HG03025 (cell line): Measurements from ENCODE around the gene INPP5F.
A peak's percentile ranks its signal among the peaks of the same experiment; 100 is the strongest.

Experiments
- ATAC-seq: cut with Tn5 transposase; IDR thresholded peaks from one replicate; pipeline ENCODE4 v1.9.1; 2021; ENCODE audit warnings: mild to moderate bottlenecking, moderate library complexity; ENCODE audit not compliant: unreplicated experiment, low FRiP score

The INPP5F gene

DNA sequence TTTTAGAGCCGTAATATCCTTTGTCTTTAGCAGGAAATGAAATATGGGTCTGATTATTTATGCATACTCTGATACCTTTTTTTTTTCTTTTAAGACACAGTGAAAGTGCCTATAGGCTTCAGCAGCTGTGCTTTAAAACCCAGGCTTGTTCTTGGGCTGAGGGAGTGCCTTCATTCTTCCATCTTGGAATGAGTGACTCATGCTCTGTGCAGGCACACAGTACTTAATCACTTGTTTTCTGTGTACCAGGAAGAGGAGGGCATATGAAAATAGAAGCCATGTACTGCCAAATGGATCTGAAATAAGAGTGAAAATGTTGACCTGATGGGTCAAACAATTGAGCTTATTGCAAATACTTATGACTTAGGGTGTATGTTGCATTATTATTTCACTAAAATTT is 12.0 kb downstream of the INPP5F start:
- no peak for ATAC-seq

GRCh38 chr10:119738962-119739361 is 13.1 kb downstream of the INPP5F start:
- no peak for ATAC-seq

DNA sequence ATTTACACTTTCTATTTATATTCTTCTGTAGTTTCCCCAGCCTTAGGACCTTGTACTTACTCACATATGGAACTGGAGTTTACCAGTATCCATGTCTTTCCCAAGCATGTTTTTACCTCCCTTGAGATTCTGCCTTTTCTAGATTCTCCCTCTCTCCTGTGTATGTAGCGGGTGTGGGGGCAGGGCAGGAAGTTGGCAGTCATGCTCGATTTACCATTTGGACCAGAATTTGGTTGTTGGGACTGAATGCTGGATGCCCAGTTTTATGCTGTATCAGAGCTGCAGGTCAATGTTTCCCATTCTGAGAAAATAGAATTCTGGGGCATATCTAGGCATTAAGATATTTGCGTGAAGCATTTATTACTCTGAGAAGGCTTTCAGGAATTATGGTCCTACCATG is 14.2 kb downstream of the INPP5F start:
- no peak for ATAC-seq

DNA sequence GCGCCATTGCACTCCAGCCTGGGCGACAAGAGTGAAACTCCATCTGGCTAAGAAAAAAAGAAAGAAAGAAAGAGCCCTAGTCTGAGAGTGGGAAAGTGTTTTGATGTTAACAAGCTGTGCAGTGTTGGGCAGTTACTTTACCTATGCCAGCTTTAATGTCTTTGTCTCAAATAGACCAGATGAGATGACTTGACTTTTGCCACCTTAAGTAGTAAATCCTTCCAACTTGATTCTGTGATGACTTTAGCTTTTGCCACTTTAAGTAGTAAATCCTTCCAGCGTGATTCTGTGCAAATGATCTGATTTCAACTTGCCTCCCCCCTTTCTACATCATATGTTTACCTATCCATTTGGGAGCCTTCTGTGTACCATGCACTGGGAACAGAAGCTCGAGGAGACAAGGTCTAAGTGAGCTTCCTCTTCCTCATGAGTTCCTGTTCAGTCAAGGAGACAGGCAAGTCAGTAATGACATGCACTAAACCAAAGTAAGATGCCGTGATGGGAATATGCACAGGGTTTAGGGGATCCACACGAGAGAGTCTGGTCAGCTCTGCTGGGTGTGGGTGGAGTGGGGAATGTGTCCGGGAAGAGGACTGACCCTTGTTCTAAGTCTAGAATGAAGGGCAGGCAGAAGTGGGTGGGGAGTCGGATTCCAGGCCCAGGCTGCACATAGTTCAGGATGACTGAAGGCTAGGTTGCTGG is 17.2 kb downstream of the INPP5F start:
- ATAC-seq, result no peak

DNA sequence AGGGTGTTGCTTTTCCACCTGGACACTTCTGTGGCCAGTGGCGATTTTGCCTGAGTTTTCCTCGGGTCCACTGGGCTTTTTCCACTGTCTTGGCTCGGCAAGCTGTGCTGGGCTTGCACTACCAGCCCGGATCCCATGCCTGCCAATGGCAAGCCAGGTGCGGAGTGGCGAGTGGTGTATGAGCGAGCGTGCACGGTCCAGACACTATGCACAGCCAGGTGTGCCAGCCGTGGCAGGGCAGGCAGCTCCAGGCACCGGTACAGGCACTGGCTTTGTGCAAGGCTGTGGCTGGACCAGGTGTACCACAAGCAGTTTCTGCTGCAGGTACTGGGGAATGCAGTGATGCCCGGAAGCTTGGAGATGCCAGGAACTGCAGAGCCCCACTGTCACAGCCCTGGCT is 22.1 kb downstream of the INPP5F start:
- ATAC-seq, result no peak

DNA sequence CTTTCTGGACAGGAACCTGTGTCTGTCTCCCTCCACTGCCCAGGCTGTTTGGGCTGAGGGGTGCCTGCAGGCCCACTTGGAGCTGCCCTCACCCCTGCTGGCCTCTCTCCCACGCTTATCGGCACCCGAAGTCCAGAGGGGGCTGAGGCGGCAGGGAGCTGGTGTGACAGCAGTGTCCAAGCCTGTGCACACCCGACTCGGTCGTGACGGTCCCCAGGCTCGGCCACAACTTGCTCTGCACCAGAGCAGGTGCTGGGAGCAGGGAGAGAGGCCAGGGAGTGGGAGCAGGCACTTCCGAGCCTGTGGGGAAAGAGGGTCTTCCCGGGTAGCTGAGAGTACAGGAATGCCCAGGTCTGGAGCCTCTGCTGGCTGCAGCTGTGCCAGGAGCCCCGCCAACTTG is 23.0 kb downstream of the INPP5F start:
- no peak for ATAC-seq

DNA sequence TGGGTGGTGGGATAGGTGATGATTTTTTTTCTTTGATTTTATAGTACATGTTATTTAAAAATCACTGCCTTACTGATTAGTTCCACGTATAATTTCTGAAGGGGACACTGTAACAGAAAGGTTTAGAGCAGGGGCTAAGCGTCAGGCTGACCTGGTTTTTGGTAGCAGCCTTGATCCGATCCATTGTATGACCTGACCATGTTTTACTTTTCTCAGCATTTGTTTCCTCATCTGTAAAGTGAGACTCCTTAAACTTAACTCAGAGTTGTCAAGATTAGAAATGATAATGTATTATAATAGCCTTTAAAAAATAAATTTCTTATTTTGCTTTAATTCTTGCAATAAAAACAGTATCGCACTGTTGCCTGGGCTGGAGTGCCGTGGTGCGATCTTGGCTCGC is 23.6 kb downstream of the INPP5F start:
- no peak for ATAC-seq

- ATAC-seq, result peak; percentile 55
These were observed 24.8 kb downstream of the INPP5F start for GRCh38 chr10:119750391-119751230.

- no peak for ATAC-seq
These were observed 27.5 kb downstream of the INPP5F start for GRCh38 chr10:119753309-119753708.

DNA sequence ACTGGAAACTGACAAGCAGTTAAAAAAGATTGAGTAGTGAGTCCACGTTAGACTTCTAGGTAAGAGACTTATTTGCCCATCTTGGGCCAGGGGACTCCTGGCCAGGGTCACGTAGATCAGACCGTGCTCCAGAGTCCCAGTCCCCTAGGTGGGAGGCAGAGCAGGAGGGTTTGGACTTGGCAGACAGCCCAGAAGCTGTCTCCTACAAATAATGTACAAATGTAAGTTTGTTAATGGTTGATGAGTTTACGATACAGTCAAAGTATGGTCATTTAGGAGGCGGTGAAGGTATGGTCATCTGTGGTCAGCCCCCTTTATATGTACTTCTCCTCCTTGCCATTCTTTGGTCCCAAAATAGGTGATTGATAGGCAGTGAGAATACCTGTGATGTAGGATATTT is 28.2 kb downstream of the INPP5F start:
- ATAC-seq, result no peak

- ATAC-seq, result no peak
These were observed 29.1 kb downstream of the INPP5F start for GRCh38 chr10:119754936-119755335.

DNA sequence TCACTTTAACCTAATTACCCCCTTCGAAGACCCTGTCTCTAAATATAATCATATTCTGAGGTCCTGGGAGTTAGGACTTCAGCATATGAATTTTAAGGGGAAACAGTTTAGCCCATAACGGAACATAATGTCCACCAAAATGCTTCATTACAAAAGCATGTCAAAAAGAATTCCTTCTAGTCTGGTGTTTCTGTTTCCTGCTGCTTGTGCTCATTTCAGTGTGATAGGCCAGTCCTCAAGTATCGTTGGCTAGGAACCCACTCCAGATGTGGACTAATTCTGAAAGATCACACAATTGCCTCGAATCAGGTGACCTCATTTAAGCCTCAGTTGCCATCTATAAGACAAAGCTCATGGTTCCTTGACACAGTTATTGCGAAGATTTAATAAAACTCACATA is 29.6 kb downstream of the INPP5F start:
- no peak for ATAC-seq

DNA sequence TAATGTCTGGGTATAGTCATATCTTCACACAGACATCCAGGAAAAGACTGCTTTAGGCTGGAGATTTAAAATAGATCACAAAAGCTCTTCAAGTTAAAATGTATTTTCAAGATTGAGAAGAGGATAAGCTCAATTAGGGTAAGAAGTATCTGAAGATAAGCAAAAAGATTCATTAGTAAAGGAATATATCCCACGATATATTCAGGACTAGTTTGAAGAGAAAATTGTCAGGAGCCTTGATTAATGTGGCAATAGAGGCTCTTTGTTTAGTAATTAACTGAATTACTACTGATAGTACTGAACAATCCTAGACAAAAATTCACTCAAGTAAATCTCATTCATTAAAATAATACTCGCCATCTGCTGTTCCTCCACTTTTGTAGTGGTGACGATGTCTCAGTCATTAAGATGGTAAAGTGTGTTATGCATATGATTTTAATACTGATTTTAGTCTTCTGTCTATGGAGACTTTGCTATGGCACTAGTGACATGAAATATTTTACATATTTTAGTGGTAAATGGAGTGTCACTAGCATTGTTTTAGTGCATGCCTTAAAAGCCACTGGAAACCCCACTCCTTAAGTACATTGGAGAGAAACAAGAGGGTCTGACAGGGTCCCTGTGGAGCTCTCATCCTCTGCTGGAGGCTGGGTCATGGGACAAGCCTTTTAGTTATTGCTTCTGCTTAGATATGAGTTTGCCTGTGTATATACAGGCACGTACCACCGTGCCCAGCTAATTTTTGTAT is 32.8 kb downstream of the INPP5F start:
- no peak for ATAC-seq

DNA sequence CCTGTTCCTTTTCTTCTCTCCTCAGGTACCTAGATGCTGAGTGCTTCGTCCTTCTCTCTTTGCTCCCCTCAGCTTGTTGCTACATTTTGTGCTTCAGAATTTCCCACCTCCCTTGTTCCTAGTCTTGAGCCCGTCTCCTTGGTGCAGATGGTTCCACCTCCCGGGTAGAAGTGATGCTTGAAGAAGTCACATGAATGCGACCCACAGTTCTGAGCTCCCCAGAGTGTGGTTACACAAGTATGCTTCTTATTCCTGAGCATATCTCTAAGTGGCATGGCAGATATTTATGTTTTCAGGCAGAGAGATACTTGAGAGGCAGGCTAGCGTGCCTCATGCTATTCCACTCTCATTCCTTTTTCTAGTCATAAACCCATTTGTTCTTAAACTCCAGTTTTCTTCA is 34.0 kb downstream of the INPP5F start:
- no peak for ATAC-seq

- ATAC-seq, result no peak
These were observed 35.3 kb downstream of the INPP5F start for GRCh38 chr10:119761106-119761505.

- no peak for ATAC-seq
These were observed 36.2 kb downstream of the INPP5F start for GRCh38 chr10:119762035-119762434.

DNA sequence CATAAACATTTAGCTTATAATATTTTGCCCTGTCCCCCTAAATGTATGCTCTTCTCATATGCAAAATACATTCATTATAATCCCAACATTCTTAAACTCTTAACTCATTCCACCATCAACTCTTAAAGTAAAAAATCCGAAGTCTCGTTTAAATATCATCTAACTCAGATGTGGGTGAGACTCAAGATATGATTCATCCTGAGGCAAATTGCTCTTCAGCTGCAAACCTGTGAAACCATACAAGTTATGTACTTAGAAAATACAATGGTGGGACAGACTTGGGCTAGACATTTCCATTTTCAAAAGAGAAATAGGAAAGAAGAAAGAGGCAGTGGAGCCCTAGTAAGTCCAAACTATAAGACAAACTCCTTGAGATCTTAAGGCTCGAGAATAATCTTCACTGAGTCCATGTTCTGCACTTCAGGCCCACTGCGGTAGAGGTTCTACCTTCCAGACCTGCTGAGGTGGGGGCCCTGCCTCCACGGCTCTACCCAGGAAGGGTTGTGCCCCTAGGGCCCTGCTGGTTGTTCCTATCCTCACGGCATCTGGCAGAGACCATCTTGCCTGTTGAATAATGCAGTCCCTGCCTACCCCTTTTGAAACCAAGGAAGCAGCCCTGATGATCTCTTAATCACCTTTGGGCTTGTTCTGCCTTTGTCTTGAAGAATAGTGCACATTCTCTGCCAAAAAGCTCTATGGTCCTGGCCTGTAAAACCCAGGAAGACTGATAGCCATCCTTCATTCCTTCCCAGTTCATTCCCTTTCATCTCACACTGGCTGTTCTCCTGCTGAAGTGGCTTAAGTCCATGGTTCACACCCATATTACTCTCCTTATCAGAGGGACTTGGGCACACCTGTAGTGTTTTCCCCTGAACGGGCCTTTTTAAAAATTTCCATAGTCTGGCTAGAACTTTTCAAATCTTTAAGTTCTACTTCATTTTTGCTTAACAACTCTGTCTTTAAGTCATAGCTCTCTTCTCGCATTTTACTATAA is 37.3 kb downstream of the INPP5F start:
- no peak for ATAC-seq

DNA sequence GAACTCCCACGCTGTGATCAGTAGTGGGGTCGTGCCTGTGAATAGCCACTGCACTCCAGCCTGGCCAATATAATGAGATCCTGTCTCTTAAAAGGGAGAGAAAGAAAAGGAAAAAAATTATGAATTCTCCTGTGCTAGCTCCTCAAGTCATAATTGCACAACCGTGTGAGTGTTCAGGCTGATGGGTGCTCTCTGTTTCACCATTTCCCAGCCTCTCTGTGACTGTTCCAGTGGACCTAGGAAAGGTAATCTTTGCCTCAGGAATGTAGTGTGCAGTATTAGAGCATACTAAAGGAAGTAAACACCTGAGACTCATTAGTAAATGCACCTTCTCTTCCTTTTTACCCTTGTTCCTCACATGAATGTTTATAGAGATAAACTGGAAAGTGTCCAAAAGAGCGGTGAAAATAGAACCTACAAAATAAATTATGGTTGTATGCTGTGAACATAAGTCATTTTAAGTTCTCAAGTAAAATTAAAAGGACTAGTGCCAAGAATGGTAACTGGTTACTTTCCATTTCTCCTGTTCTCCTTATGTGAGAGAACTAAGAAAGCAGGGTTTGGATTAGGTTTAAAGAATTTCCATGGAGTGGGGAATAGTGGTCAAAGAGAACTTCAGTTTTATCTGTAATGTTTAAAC is 42.7 kb downstream of the INPP5F start:
- no peak for ATAC-seq

DNA sequence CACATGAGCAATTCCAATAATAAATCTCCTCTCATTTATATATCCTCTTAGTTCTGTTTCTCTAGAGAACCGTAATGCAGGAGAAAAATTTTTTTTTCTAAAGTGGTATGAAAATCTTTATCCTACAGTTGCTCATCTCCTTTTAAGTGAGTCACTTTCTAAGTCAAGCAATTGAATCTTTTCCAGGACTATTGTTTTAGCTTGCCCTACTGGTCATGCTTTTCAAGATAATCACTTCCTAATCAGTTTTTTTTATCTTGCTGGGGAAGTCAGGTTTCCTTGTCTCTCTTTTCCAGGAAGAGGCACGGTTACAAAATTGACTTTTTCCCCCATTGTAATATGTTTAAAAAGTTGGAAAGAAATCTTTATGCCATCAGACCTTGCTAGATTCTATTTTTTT is 44.0 kb downstream of the INPP5F start:
- no peak for ATAC-seq

DNA sequence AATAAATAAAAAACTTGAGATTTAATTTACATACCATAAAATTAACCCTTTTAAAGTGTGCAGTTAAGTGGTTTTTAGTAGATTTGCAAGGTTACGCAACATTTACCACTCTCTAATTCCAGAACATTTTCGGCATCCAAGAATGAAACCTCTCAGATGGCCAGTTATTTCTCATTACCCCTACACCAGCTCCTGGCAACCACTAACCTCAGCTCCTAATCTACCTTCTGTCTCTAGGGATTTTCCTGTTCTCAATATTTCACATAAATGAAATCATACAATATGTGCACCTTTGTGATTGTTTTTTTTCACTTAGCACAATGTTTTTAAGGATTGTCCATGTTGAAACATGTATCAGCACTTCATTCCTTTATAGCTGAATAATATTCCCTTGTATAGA is 45.1 kb downstream of the INPP5F start:
- ATAC-seq, result no peak
